CD4-positive, alpha-beta memory T cell (primary cell): ENCODE measurements around the gene PACRGL. TPM values are rescaled to one million over a fixed set of nuclear protein-coding genes. Genes with fewer than 3 reads are reported as not detected.

Experiments
- CTCF ChIA-PET: fragments of 350-600 bp; sonication (Branson Sonifier 250); formaldehyde crosslinking; loops from one replicate; lab custom pipeline; 2021; ENCODE audit warnings: inconsistent platforms; ENCODE audit not compliant: partially characterized antibody; lab: Charles Lee
- POLR2A ChIA-PET: fragments of 350-600 bp; sonication (Branson Sonifier 250); formaldehyde crosslinking; loops from one replicate; lab custom pipeline; 2021; ENCODE audit not compliant: partially characterized antibody; lab: Charles Lee
- DNase-seq, 5 donors: peaks; one replicate each; pipeline versions ENCODE4 v3.0.0 to v3.0.0-alpha.2; 2020 to 2022; ENCODE audit warnings: mixed read lengths in 1 of 5
- H3K27ac ChIP-seq: one replicate; pipeline ENCODE4 v1.7.0; 2013; ENCODE audit warnings: low read depth, low read length
- H3K27me3 ChIP-seq: 2 replicates; pipeline ENCODE4 v1.7.0; 2013; ENCODE audit warnings: mild to moderate bottlenecking, low read length, moderate library complexity; ENCODE audit not compliant: insufficient read depth
- H3K36me3 ChIP-seq: 2 replicates; pipeline ENCODE4 v1.7.0; 2013; ENCODE audit warnings: mild to moderate bottlenecking, low read length, moderate library complexity; ENCODE audit not compliant: insufficient read depth
- H3K4me1 ChIP-seq: 2 replicates; pipeline ENCODE4 v1.7.0; 2013; ENCODE audit warnings: mild to moderate bottlenecking, low read length, moderate library complexity; ENCODE audit not compliant: insufficient read depth
- H3K4me3 ChIP-seq, 2 donors: one replicate each; pipeline ENCODE4 v1.7.0; 2013; ENCODE audit warnings: low read length in 2 of 2, mild to moderate bottlenecking in 1 of 2
- H3K9me3 ChIP-seq, 2 donors: one replicate each; pipeline ENCODE4 v1.7.0; 2013; ENCODE audit warnings: low read length in 2 of 2, control low read depth in 1 of 2; ENCODE audit not compliant: control insufficient read depth in 1 of 2
- H3K27ac Mint-ChIP-seq, 7 donors: one replicate each; pipeline ENCODE4 v1.8.0; 2020 to 2021; ENCODE audit warnings: mixed read lengths in 7 of 7, mild to moderate bottlenecking in 6 of 7, inconsistent platforms in 3 of 7, moderate library complexity in 3 of 7
- H3K27me3 Mint-ChIP-seq, 2 donors: one replicate each; pipeline ENCODE4 v1.8.0; 2020 to 2021; ENCODE audit warnings: mixed read lengths in 2 of 2
- H3K36me3 Mint-ChIP-seq, 2 donors: one replicate each; pipeline ENCODE4 v1.8.0; 2020 to 2021; ENCODE audit warnings: mixed read lengths in 2 of 2, inconsistent platforms in 1 of 2, mild to moderate bottlenecking in 1 of 2
- H3K4me1 Mint-ChIP-seq, 4 donors: one replicate each; pipeline ENCODE4 v1.8.0; 2020 to 2021; ENCODE audit warnings: mixed read lengths in 4 of 4, mild to moderate bottlenecking in 1 of 4
- H3K4me3 Mint-ChIP-seq, 8 donors: one replicate each; pipeline ENCODE4 v1.8.0; 2020 to 2021; ENCODE audit warnings: mixed read lengths in 8 of 8, mild to moderate bottlenecking in 7 of 8, moderate library complexity in 6 of 8, inconsistent platforms in 3 of 8
- H3K9me3 Mint-ChIP-seq, 8 donors: one replicate each; pipeline ENCODE4 v1.8.0; 2020 to 2021; ENCODE audit warnings: mixed read lengths in 8 of 8, mild to moderate bottlenecking in 5 of 8, inconsistent platforms in 3 of 8, moderate library complexity in 1 of 8
- intact Hi-C: fragments of 100-400 bp; cut with micrococcal nuclease; formaldehyde crosslinking; loops from one replicate; pipeline ENCODE4 v1.15.1; 2023
- polyA plus RNA-seq, 2 donors: library from polyadenylated mRNA; unstranded; fragments of 300-500 nt; fragmentation: Illumina TruSeq; gene quantifications; one replicate each; pipeline ENCODE4 v1.2.3, GENCODE V29; 2021
- total RNA-seq, 2 experiments: library from RNA; stranded (reverse); gene quantifications; one replicate each; pipeline ENCODE4 v1.2.3, GENCODE V29; 2021

PACRGL gene
- total and polyA plus RNA-seq, 4 experiments from 2014 or later: 5.4 to 14.4 (median 9.9) TPM

GRCh38 chr4:20675786-20676185 lies 24.5 kb upstream of the PACRGL start:
- Histone ChIP-seq H3K4me3 (no peak overlapping the region), H3K36me3 (no peaks in the 10 kb centered on the region), H3K27me3 (no peaks in the 10 kb centered on the region), H3K27ac (no peak overlapping the region), H3K4me1 (no peaks in the 10 kb centered on the region), H3K9me3 (no peaks in the 10 kb centered on the region)
- Mint-ChIP-seq H3K36me3 (no peaks in the 10 kb centered on the region), H3K4me1 (no peaks in the 10 kb centered on the region), H3K4me3 (no peak overlapping the region), H3K27me3 (peaks cover 8 to 18% of the 10 kb centered on the region in 2 donors), H3K27ac (no peak overlapping the region), H3K9me3 (peaks cover 0 to 3% (median 0%) of the 10 kb centered on the region in 8 donors)
- DNase-seq: no peak
- CTCF ChIA-PET: interaction anchor here (1.3 kb wide), 1 partner anchor 9 kb away, joined by 8 read pairs; no protein-coding TSS in a partner anchor
- POLR2A ChIA-PET: no interaction called here
- intact Hi-C loops: no loop called here

GRCh38 chr4:20676501-20677197 lies 23.6 kb upstream of the PACRGL start:
- Mint-ChIP-seq H3K27me3 (peaks cover 8 to 21% of the 10 kb centered on the region in 2 donors), H3K36me3 (no peaks in the 10 kb centered on the region), H3K9me3 (peaks cover 0 to 2% (median 0%) of the 10 kb centered on the region in 8 donors), H3K4me1 (no peaks in the 10 kb centered on the region), H3K4me3 (no peak overlapping the region), H3K27ac (no peak overlapping the region)
- DNase-seq: no peak
- Histone ChIP-seq H3K36me3 (no peaks in the 10 kb centered on the region), H3K9me3 (no peaks in the 10 kb centered on the region), H3K27ac (no peak overlapping the region), H3K4me3 (no peak overlapping the region), H3K4me1 (no peaks in the 10 kb centered on the region), H3K27me3 (no peaks in the 10 kb centered on the region)
- intact Hi-C loops: no loop called here
- ChIA-PET POLR2A (no interaction called here), CTCF (interaction anchor here (1.1 kb wide), 1 partner anchor 9 kb away, joined by 6 read pairs; no protein-coding TSS in a partner anchor)

- peaks cover 6 to 22% of the 10 kb centered on the region in 2 donors for H3K27me3 Mint-ChIP-seq
- H3K27me3 ChIP-seq: no peaks in the 10 kb centered on the region
- H3K36me3 ChIP-seq: no peaks in the 10 kb centered on the region
- no peak for DNase-seq
- ChIA-PET CTCF (no interaction called here), POLR2A (no interaction called here)
- no peaks in the 10 kb centered on the region for H3K9me3 ChIP-seq
- no peak overlapping the region for H3K4me3 ChIP-seq
- H3K4me1 ChIP-seq: no peaks in the 10 kb centered on the region
- H3K4me3 Mint-ChIP-seq: no peak overlapping the region
- no peak overlapping the region for H3K27ac Mint-ChIP-seq
- intact Hi-C loops: no loop called here
- no peaks in the 10 kb centered on the region for H3K4me1 Mint-ChIP-seq
- H3K27ac ChIP-seq: no peak overlapping the region
- no peaks in the 10 kb centered on the region for H3K36me3 Mint-ChIP-seq
- H3K9me3 Mint-ChIP-seq: no peaks in the 10 kb centered on the region
These were observed 21.9 kb upstream of the PACRGL start for GRCh38 chr4:20678400-20678799.

GRCh38 chr4:20679951-20680350 lies 20.3 kb upstream of the PACRGL start:
- H3K36me3 Mint-ChIP-seq: no peaks in the 10 kb centered on the region
- Histone ChIP-seq H3K9me3 (no peaks in the 10 kb centered on the region), H3K4me1 (no peaks in the 10 kb centered on the region), H3K4me3 (no peak overlapping the region), H3K27me3 (no peaks in the 10 kb centered on the region), H3K27ac (no peak overlapping the region), H3K36me3 (no peaks in the 10 kb centered on the region)
- intact Hi-C loops: loop anchor here (10.0 kb wide), 1 partner anchor 1455 kb away; no protein-coding TSS in a partner anchor
- H3K4me1 Mint-ChIP-seq: no peaks in the 10 kb centered on the region
- H3K9me3 Mint-ChIP-seq: no peaks in the 10 kb centered on the region
- no peak overlapping the region for H3K4me3 Mint-ChIP-seq
- ChIA-PET CTCF (no interaction called here), POLR2A (no interaction called here)
- no peak for DNase-seq
- H3K27me3 Mint-ChIP-seq: peaks cover 6 to 17% of the 10 kb centered on the region in 2 donors
- H3K27ac Mint-ChIP-seq: no peak overlapping the region

GRCh38 chr4:20680736-20681135 lies 19.5 kb upstream of the PACRGL start:
- Mint-ChIP-seq H3K9me3 (no peaks in the 10 kb centered on the region), H3K27ac (no peak overlapping the region), H3K4me3 (no peak overlapping the region), H3K27me3 (peaks cover 6 to 14% of the 10 kb centered on the region in 2 donors), H3K36me3 (no peaks in the 10 kb centered on the region), H3K4me1 (no peaks in the 10 kb centered on the region)
- DNase-seq: no peak
- ChIA-PET POLR2A (no interaction called here), CTCF (no interaction called here)
- H3K4me1 ChIP-seq: no peaks in the 10 kb centered on the region
- no peak overlapping the region for H3K4me3 ChIP-seq
- intact Hi-C loops: loop anchor here (10.0 kb wide), 1 partner anchor 1456 kb away; no protein-coding TSS in a partner anchor
- no peaks in the 10 kb centered on the region for H3K27me3 ChIP-seq
- H3K27ac ChIP-seq: no peak overlapping the region
- no peaks in the 10 kb centered on the region for H3K9me3 ChIP-seq
- H3K36me3 ChIP-seq: no peaks in the 10 kb centered on the region

- Mint-ChIP-seq H3K4me1 (no peaks in the 10 kb centered on the region), H3K27ac (no peak overlapping the region), H3K36me3 (no peaks in the 10 kb centered on the region), H3K9me3 (no peaks in the 10 kb centered on the region), H3K4me3 (no peak overlapping the region), H3K27me3 (peaks cover 6 to 11% of the 10 kb centered on the region in 2 donors)
- POLR2A ChIA-PET: no interaction called here
- CTCF ChIA-PET: no interaction called here
- H3K9me3 ChIP-seq: no peaks in the 10 kb centered on the region
- DNase-seq: no peak
- no peaks in the 10 kb centered on the region for H3K4me1 ChIP-seq
- H3K36me3 ChIP-seq: no peaks in the 10 kb centered on the region
- no peaks in the 10 kb centered on the region for H3K27me3 ChIP-seq
- H3K4me3 ChIP-seq: no peak overlapping the region
- no peak overlapping the region for H3K27ac ChIP-seq
- intact Hi-C loops: loop anchor here (10.0 kb wide), 1 partner anchor 1456 kb away; no protein-coding TSS in a partner anchor
These were observed 19.0 kb upstream of the PACRGL start for GRCh38 chr4:20681271-20681670.

GRCh38 chr4:20682853-20683252 lies 17.4 kb upstream of the PACRGL start:
- no peaks in the 10 kb centered on the region for H3K36me3 ChIP-seq
- Mint-ChIP-seq H3K4me3 (no peak overlapping the region), H3K27me3 (peaks cover 6 to 7% of the 10 kb centered on the region in 2 donors), H3K4me1 (no peaks in the 10 kb centered on the region), H3K36me3 (no peaks in the 10 kb centered on the region), H3K9me3 (no peaks in the 10 kb centered on the region), H3K27ac (no peak overlapping the region)
- no peaks in the 10 kb centered on the region for H3K9me3 ChIP-seq
- POLR2A ChIA-PET: no interaction called here
- no peaks in the 10 kb centered on the region for H3K4me1 ChIP-seq
- intact Hi-C loops: loop anchor here (10.0 kb wide), 1 partner anchor 1458 kb away; no protein-coding TSS in a partner anchor
- CTCF ChIA-PET: interaction anchor here (0.9 to 1.9 kb wide), 6 partner anchors 9 to 263 kb away, joined by 3 to 5 read pairs (median 4); no protein-coding TSS in a partner anchor
- H3K27ac ChIP-seq: no peak overlapping the region
- no peaks in the 10 kb centered on the region for H3K27me3 ChIP-seq
- DNase-seq: no peak
- no peak overlapping the region for H3K4me3 ChIP-seq
